ENCODE results near the gene HSD11B1. TPM values are rescaled to one million over a fixed set of nuclear protein-coding genes. Genes with fewer than 3 reads are reported as not detected.

Gene HSD11B1
- total RNA-seq, 2 donors from 2014 or later: 0.66 to 3.6 TPM

GRCh38 chr1:209720826-209721225, 16.2 kb downstream of the HSD11B1 start:
- ATAC-seq (no peak), DNase-seq (no peak)
- Histone ChIP-seq H3K4me1 (no peaks in the 10 kb centered on the region), H3K27me3 (no peaks in the 10 kb centered on the region), H3K27ac (no peak overlapping the region), H3K4me3 (no peak overlapping the region), H3K9me3 (no peaks in the 10 kb centered on the region), H3K36me3 (replicated peaks in 1 of 2; ENCODE audit: insufficient read depth in 1 of 2, low read depth in 2 of 2) (no peaks in the 10 kb centered on the region)
- no peak for TF ChIP-seq POLR2A (IDR thresholded peaks at IDR 0.05)
- TF ChIP-seq, protein P1, sequence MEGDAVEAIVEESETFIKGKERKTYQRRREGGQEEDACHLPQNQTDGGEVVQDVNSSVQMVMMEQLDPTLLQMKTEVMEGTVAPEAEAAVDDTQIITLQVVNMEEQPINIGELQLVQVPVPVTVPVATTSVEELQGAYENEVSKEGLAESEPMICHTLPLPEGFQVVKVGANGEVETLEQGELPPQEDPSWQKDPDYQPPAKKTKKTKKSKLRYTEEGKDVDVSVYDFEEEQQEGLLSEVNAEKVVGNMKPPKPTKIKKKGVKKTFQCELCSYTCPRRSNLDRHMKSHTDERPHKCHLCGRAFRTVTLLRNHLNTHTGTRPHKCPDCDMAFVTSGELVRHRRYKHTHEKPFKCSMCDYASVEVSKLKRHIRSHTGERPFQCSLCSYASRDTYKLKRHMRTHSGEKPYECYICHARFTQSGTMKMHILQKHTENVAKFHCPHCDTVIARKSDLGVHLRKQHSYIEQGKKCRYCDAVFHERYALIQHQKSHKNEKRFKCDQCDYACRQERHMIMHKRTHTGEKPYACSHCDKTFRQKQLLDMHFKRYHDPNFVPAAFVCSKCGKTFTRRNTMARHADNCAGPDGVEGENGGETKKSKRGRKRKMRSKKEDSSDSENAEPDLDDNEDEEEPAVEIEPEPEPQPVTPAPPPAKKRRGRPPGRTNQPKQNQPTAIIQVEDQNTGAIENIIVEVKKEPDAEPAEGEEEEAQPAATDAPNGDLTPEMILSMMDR (IDR thresholded peaks at IDR 0.05): no peak
- intact Hi-C loops (cut with DNase I): no loop called here
- WGBS, 2 donors: 86 to 98% methylated on average over 2 of the region's 2 CpGs

- ATAC-seq (no peak), DNase-seq (no peak)
- TF ChIP-seq, protein P1 (IDR thresholded peaks at IDR 0.05): no peak
- TF ChIP-seq POLR2A (IDR thresholded peaks at IDR 0.05): no peak
- Histone ChIP-seq H3K36me3 (replicated peaks in 1 of 2; ENCODE audit: insufficient read depth in 1 of 2, low read depth in 2 of 2) (no peaks in the 10 kb centered on the region), H3K4me1 (no peaks in the 10 kb centered on the region), H3K27me3 (no peaks in the 10 kb centered on the region), H3K4me3 (no peak overlapping the region), H3K27ac (no peak overlapping the region), H3K9me3 (no peaks in the 10 kb centered on the region)
- intact Hi-C loops (cut with DNase I): no loop called here
- WGBS, 2 donors: 92 to 96% methylated on average over 1 of the region's 1 CpG
These were observed 16.7 kb downstream of the HSD11B1 start for GRCh38 chr1:209721323-209721722.

DNA sequence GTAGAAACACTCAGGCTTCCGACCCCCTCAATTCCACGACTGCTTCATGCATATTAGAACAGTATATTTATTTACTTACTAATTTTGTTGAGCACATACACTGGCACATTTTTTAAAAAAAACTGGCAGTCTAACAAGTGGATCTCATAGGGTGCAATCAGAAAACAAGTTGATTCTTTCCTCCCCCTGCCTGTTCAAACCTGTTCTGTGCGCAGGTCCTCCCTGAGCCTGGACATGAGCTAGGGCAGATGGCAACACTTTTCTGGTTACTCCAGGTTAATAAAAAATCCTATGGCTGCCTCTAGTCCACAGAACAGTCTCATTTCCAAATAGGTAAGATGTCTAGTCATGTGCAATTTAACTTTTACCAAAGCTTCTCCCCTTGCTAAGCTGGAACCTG, 18.6 kb downstream of the HSD11B1 start:
- intact Hi-C loops (cut with DNase I): no loop called here
- 91 to 99% methylated on average over 3 of the region's 3 CpGs for WGBS, 2 donors
- Histone ChIP-seq H3K27me3 (no peaks in the 10 kb centered on the region), H3K36me3 (replicated peaks in 1 of 2; ENCODE audit: insufficient read depth in 1 of 2, low read depth in 2 of 2) (no peaks in the 10 kb centered on the region), H3K9me3 (no peaks in the 10 kb centered on the region), H3K27ac (no peak overlapping the region), H3K4me3 (no peak overlapping the region), H3K4me1 (no peaks in the 10 kb centered on the region)
- TF ChIP-seq, protein P1 (IDR thresholded peaks at IDR 0.05): no peak
- no peak for ATAC-seq
- DNase-seq: no peak

GRCh38 chr1:209723756-209724693, 19.4 kb downstream of the HSD11B1 start:
- no peaks in the 10 kb centered on the region for H3K9me3 ChIP-seq
- H3K36me3 ChIP-seq (replicated peaks in 1 of 2; ENCODE audit: insufficient read depth in 1 of 2, low read depth in 2 of 2): no peaks in the 10 kb centered on the region
- H3K4me1 ChIP-seq: no peaks in the 10 kb centered on the region
- intact Hi-C loops (cut with DNase I): no loop called here
- no peaks in the 10 kb centered on the region for H3K27me3 ChIP-seq
- no peak overlapping the region for H3K4me3 ChIP-seq
- TF ChIP-seq, protein P1 (IDR thresholded peaks at IDR 0.05): no peak
- TF ChIP-seq POLR2A (IDR thresholded peaks at IDR 0.05): no peak
- DNase-seq (no peak), ATAC-seq (no peak)
- 64 to 69% methylated on average over 3 of the region's 3 CpGs for WGBS, 2 donors
- H3K27ac ChIP-seq: no peak overlapping the region

DNA sequence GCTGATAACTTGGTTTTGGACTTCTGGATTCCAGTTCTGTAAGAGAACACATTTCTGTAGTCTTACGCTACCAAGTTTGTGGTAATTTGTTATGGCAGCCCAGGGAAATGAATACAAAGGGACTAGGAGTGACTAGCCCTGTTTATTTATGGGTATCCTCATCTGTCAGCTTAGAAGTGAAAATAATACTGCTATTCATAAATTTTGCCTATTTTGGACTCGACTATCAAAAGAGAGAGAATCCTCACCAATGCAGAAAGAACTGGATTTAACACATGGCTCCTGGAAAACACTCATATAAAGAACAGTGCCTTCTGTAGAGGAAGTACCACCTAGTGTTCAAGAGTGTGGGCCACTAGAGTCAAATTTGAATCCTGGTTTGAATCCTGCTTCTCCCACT, 22.6 kb downstream of the HSD11B1 start:
- Histone ChIP-seq H3K27ac (no peak overlapping the region), H3K4me3 (no peak overlapping the region), H3K36me3 (replicated peaks in 1 of 2; ENCODE audit: insufficient read depth in 1 of 2, low read depth in 2 of 2) (no peaks in the 10 kb centered on the region), H3K4me1 (no peaks in the 10 kb centered on the region), H3K27me3 (no peaks in the 10 kb centered on the region), H3K9me3 (no peaks in the 10 kb centered on the region)
- no peak for ATAC-seq
- intact Hi-C loops (cut with DNase I): no loop called here
- no peak for TF ChIP-seq POLR2A (IDR thresholded peaks at IDR 0.05)
- TF ChIP-seq, protein P1 (IDR thresholded peaks at IDR 0.05): no peak
- WGBS, 2 donors: 74 to 75% methylated on average over 2 of the region's 2 CpGs
- DNase-seq: no peak

All from body of pancreas (tissue), 4 donors.